Large intestine (tissue), 3 donors: ENCODE data around the gene LARP4. TPM values are rescaled to one million over a fixed set of nuclear protein-coding genes. Genes with fewer than 3 reads are reported as not detected.
"Not testable (repeated sequence)": the region's sequence is repeated elsewhere in the genome, so short reads cannot be mapped to it uniquely, and the experiment has no call there.

Experiments
- DNase-seq, 2 donors: peaks; one replicate each; pipeline versions ENCODE4 v3.0.0 to v3.0.0-alpha.2; 2013
- H3K27ac ChIP-seq: one replicate; pipeline ENCODE4 v1.5.1; 2013; ENCODE audit warnings: low read length
- H3K27me3 ChIP-seq: 2 replicates; pipeline ENCODE4 v1.6.1; 2013; ENCODE audit warnings: low read length; ENCODE audit not compliant: control insufficient read depth, insufficient read depth
- H3K36me3 ChIP-seq: 2 replicates; pipeline ENCODE4 v1.6.1; 2013; ENCODE audit warnings: low read length; ENCODE audit not compliant: control insufficient read depth, insufficient read depth
- H3K4me1 ChIP-seq: one replicate; pipeline ENCODE4 v1.6.1; 2013; ENCODE audit warnings: low read length; ENCODE audit not compliant: control insufficient read depth, insufficient read depth
- H3K4me3 ChIP-seq: one replicate; pipeline ENCODE4 v1.5.1; 2013; ENCODE audit warnings: low read length
- H3K9me3 ChIP-seq: one replicate; pipeline ENCODE4 v1.6.1; 2013; ENCODE audit warnings: mild to moderate bottlenecking, low read depth, low read length, moderate library complexity; ENCODE audit not compliant: control insufficient read depth
- WGBS: methylation state at CpG from one replicate; pipeline ENCODE4 v1.1.5; 2013; ENCODE audit warnings: low lambda C conversion rate; ENCODE audit not compliant: insufficient coverage; 5-methylcytosine and 5-hydroxymethylcytosine counted together
- polyA plus RNA-seq: library from polyadenylated mRNA; unstranded; fragments of 120-200 nt; gene quantifications from one replicate; pipeline ENCODE4 v1.2.1, GENCODE V29; 2013

LARP4 gene
- polyA plus RNA-seq, 1 donor: 32.2 TPM

GRCh38 chr12:50423342-50423741, 22.7 kb downstream of the LARP4 start:
- WGBS: no CpG with 5 or more reads among the region's 10 CpGs
- not testable (repeated sequence) for H3K4me3 ChIP-seq, H3K4me1 ChIP-seq, H3K27me3 ChIP-seq, DNase-seq, H3K27ac ChIP-seq, H3K36me3 ChIP-seq, H3K9me3 ChIP-seq

GRCh38 chr12:50425589-50426258, 25.0 kb downstream of the LARP4 start:
- H3K9me3 ChIP-seq: no peaks in the 10 kb centered on the region
- no peak overlapping the region for H3K4me3 ChIP-seq
- no CpG with 5 or more reads among the region's 6 CpGs for WGBS
- H3K4me1 ChIP-seq: no peaks in the 10 kb centered on the region
- peaks cover 20% of the 10 kb centered on the region for H3K36me3 ChIP-seq
- H3K27me3 ChIP-seq: no peaks in the 10 kb centered on the region
- no peak for DNase-seq
- no peak overlapping the region for H3K27ac ChIP-seq

GRCh38 chr12:50431656-50432055, 31.0 kb downstream of the LARP4 start:
- not testable (repeated sequence) for H3K27ac ChIP-seq, H3K9me3 ChIP-seq, DNase-seq, H3K4me1 ChIP-seq, H3K4me3 ChIP-seq, H3K27me3 ChIP-seq
- no CpG with 5 or more reads among the region's 8 CpGs for WGBS
- H3K36me3 ChIP-seq: peaks cover 54% of the 10 kb centered on the region

- Histone ChIP-seq H3K27me3 (no peaks in the 10 kb centered on the region), H3K4me3 (no peak overlapping the region), H3K9me3 (no peaks in the 10 kb centered on the region), H3K36me3 (peaks cover 52% of the 10 kb centered on the region), H3K4me1 (no peaks in the 10 kb centered on the region), H3K27ac (no peak overlapping the region)
- DNase-seq: no peak
Measured at GRCh38 chr12:50440288-50440687, 39.6 kb downstream of the LARP4 start.

GRCh38 chr12:50441763-50442162, 41.1 kb downstream of the LARP4 start:
- Histone ChIP-seq H3K27ac (no peak overlapping the region), H3K4me1 (no peaks in the 10 kb centered on the region), H3K9me3 (no peaks in the 10 kb centered on the region), H3K4me3 (no peak overlapping the region), H3K36me3 (peaks cover 50% of the 10 kb centered on the region), H3K27me3 (no peaks in the 10 kb centered on the region)
- no peak for DNase-seq
- WGBS: no CpG with 5 or more reads among the region's 7 CpGs

GRCh38 chr12:50442178-50442908, 41.7 kb downstream of the LARP4 start:
- no peaks in the 10 kb centered on the region for H3K4me1 ChIP-seq
- no peak for DNase-seq
- H3K27me3 ChIP-seq: no peaks in the 10 kb centered on the region
- H3K9me3 ChIP-seq: no peaks in the 10 kb centered on the region
- no peak overlapping the region for H3K4me3 ChIP-seq
- WGBS: 94% methylated on average over 2 of the region's 3 CpGs
- H3K27ac ChIP-seq: no peak overlapping the region
- H3K36me3 ChIP-seq: peaks cover 52% of the 10 kb centered on the region

GRCh38 chr12:50449671-50450070, 49.0 kb downstream of the LARP4 start:
- not testable (repeated sequence) for DNase-seq, H3K27me3 ChIP-seq, H3K4me1 ChIP-seq, H3K4me3 ChIP-seq, H3K27ac ChIP-seq, H3K9me3 ChIP-seq
- H3K36me3 ChIP-seq: peaks cover 46% of the 10 kb centered on the region
- WGBS: 100% methylated on average over 1 of the region's 5 CpGs

- Histone ChIP-seq H3K27me3 (no peaks in the 10 kb centered on the region), H3K27ac (no peak overlapping the region), H3K36me3 (peaks cover 37% of the 10 kb centered on the region), H3K4me3 (no peak overlapping the region), H3K9me3 (no peaks in the 10 kb centered on the region), H3K4me1 (no peaks in the 10 kb centered on the region)
- WGBS: no CpG with 5 or more reads among the region's 5 CpGs
- no peak for DNase-seq
Measured at GRCh38 chr12:50452795-50453194, 52.1 kb downstream of the LARP4 start.

GRCh38 chr12:50453872-50454271, 53.2 kb downstream of the LARP4 start:
- Histone ChIP-seq H3K27ac (no peak overlapping the region), H3K4me3 (no peak overlapping the region), H3K36me3 (peaks cover 38% of the 10 kb centered on the region), H3K4me1 (no peaks in the 10 kb centered on the region), H3K9me3 (no peaks in the 10 kb centered on the region), H3K27me3 (no peaks in the 10 kb centered on the region)
- WGBS: 95% methylated on average over 3 of the region's 5 CpGs
- DNase-seq: no peak

GRCh38 chr12:50458606-50459005, 57.9 kb downstream of the LARP4 start:
- Histone ChIP-seq H3K4me3 (no peak overlapping the region), H3K27ac (no peak overlapping the region), H3K4me1 (no peaks in the 10 kb centered on the region), H3K36me3 (peaks cover 33% of the 10 kb centered on the region), H3K9me3 (no peaks in the 10 kb centered on the region), H3K27me3 (no peaks in the 10 kb centered on the region)
- no peak for DNase-seq

GRCh38 chr12:50467439-50467838, 66.8 kb downstream of the LARP4 start:
- Histone ChIP-seq H3K4me3 (no peak overlapping the region), H3K4me1 (no peaks in the 10 kb centered on the region), H3K27ac (no peak overlapping the region), H3K36me3 (peaks cover 28% of the 10 kb centered on the region), H3K9me3 (no peaks in the 10 kb centered on the region), H3K27me3 (no peaks in the 10 kb centered on the region)
- no peak for DNase-seq
- WGBS: no CpG with 5 or more reads among the region's 3 CpGs
